ENCODE results near the gene IQSEC3.

IQSEC3 gene

GRCh38 chr12:108594-108993, 42.0 kb downstream of the IQSEC3 start:
- H3K9me3 ChIP-seq (ENCODE audit: severe bottlenecking), result no peaks in the 10 kb centered on the region
- DNase-seq (ENCODE audit: low spot score) (no peak), ATAC-seq (ENCODE audit: low read depth) (no peak)
- no peak for TF ChIP-seq CTCF (IDR thresholded peaks at IDR 0.05; ENCODE audit: poor library complexity, severe bottlenecking)
- H3K27ac ChIP-seq (ENCODE audit: poor library complexity, severe bottlenecking), result no peak overlapping the region
- no peaks in the 10 kb centered on the region for H3K4me1 ChIP-seq (ENCODE audit: insufficient read depth, poor library complexity, severe bottlenecking)
- no peak overlapping the region for H3K4me3 ChIP-seq (ENCODE audit: severe bottlenecking)
- H3K36me3 ChIP-seq (ENCODE audit: low read depth), result no peaks in the 10 kb centered on the region
- H3K27me3 ChIP-seq (ENCODE audit: insufficient read depth, poor library complexity, severe bottlenecking), result peaks cover 18% of the 10 kb centered on the region

- H3K27ac ChIP-seq (ENCODE audit: poor library complexity, severe bottlenecking), result no peak overlapping the region
- no peak for ATAC-seq (ENCODE audit: low read depth)
Measured at GRCh38 chr12:109446-109845, 42.9 kb downstream of the IQSEC3 start.

GRCh38 chr12:109872-110271, 43.3 kb downstream of the IQSEC3 start:
- no peak for ATAC-seq (ENCODE audit: low read depth)
- DNase-seq (ENCODE audit: low spot score), result no peak
- no peak for TF ChIP-seq CTCF (IDR thresholded peaks at IDR 0.05; ENCODE audit: poor library complexity, severe bottlenecking)
- Histone ChIP-seq H3K36me3 (ENCODE audit: low read depth) (no peaks in the 10 kb centered on the region), H3K4me1 (ENCODE audit: insufficient read depth, poor library complexity, severe bottlenecking) (no peaks in the 10 kb centered on the region), H3K4me3 (ENCODE audit: severe bottlenecking) (no peak overlapping the region), H3K9me3 (ENCODE audit: severe bottlenecking) (no peaks in the 10 kb centered on the region), H3K27me3 (ENCODE audit: insufficient read depth, poor library complexity, severe bottlenecking) (peaks cover 9% of the 10 kb centered on the region), H3K27ac (ENCODE audit: poor library complexity, severe bottlenecking) (no peak overlapping the region)

More at GRCh38 chr12:109446-109845, 42.9 kb downstream of the IQSEC3 start:
- Histone ChIP-seq H3K27me3 (ENCODE audit: insufficient read depth, poor library complexity, severe bottlenecking) (peaks cover 13% of the 10 kb centered on the region), H3K9me3 (ENCODE audit: severe bottlenecking) (no peaks in the 10 kb centered on the region), H3K36me3 (ENCODE audit: low read depth) (no peaks in the 10 kb centered on the region), H3K4me1 (ENCODE audit: insufficient read depth, poor library complexity, severe bottlenecking) (no peaks in the 10 kb centered on the region), H3K4me3 (ENCODE audit: severe bottlenecking) (no peak overlapping the region)
- no peak for TF ChIP-seq CTCF (IDR thresholded peaks at IDR 0.05; ENCODE audit: poor library complexity, severe bottlenecking)
- no peak for DNase-seq (ENCODE audit: low spot score)

- Histone ChIP-seq H3K9me3 (ENCODE audit: severe bottlenecking) (no peaks in the 10 kb centered on the region), H3K4me1 (ENCODE audit: insufficient read depth, poor library complexity, severe bottlenecking) (no peaks in the 10 kb centered on the region), H3K27ac (ENCODE audit: poor library complexity, severe bottlenecking) (no peak overlapping the region), H3K36me3 (ENCODE audit: low read depth) (no peaks in the 10 kb centered on the region), H3K4me3 (ENCODE audit: severe bottlenecking) (no peak overlapping the region), H3K27me3 (ENCODE audit: insufficient read depth, poor library complexity, severe bottlenecking) (no peaks in the 10 kb centered on the region)
- no peak for TF ChIP-seq CTCF (IDR thresholded peaks at IDR 0.05; ENCODE audit: poor library complexity, severe bottlenecking)
- DNase-seq (ENCODE audit: low spot score) (no peak), ATAC-seq (ENCODE audit: low read depth) (no peak)
Measured at GRCh38 chr12:111699-112493, 45.3 kb downstream of the IQSEC3 start.

GRCh38 chr12:113347-113746, 46.8 kb downstream of the IQSEC3 start:
- Histone ChIP-seq H3K36me3 (ENCODE audit: low read depth) (no peaks in the 10 kb centered on the region), H3K27me3 (ENCODE audit: insufficient read depth, poor library complexity, severe bottlenecking) (no peaks in the 10 kb centered on the region), H3K4me1 (ENCODE audit: insufficient read depth, poor library complexity, severe bottlenecking) (no peaks in the 10 kb centered on the region), H3K9me3 (ENCODE audit: severe bottlenecking) (no peaks in the 10 kb centered on the region), H3K27ac (ENCODE audit: poor library complexity, severe bottlenecking) (no peak overlapping the region), H3K4me3 (ENCODE audit: severe bottlenecking) (no peak overlapping the region)
- DNase-seq (ENCODE audit: low spot score) (no peak), ATAC-seq (ENCODE audit: low read depth) (no peak)
- no peak for TF ChIP-seq CTCF (IDR thresholded peaks at IDR 0.05; ENCODE audit: poor library complexity, severe bottlenecking)

All from RWPE2 (cell line).